Gastroesophageal sphincter (tissue), 2 donors: Measurements from ENCODE around the gene VAV3.

ENCODE experiments used
- EP300 ChIP-seq: sonication (generic); formaldehyde crosslinking; IDR thresholded peaks from one replicate; pipeline ENCODE4 v1.6.1; 2017; ENCODE audit warnings: antibody characterized with exemption, mild to moderate bottlenecking
- POLR2A ChIP-seq, 2 donors: fragments of 450-650 bp; IDR thresholded peaks; one replicate each; pipeline ENCODE4 v1.6.1; 2017; ENCODE audit warnings: antibody characterized with exemption in 2 of 2, mild to moderate bottlenecking in 2 of 2, moderate library complexity in 1 of 2

DNA sequence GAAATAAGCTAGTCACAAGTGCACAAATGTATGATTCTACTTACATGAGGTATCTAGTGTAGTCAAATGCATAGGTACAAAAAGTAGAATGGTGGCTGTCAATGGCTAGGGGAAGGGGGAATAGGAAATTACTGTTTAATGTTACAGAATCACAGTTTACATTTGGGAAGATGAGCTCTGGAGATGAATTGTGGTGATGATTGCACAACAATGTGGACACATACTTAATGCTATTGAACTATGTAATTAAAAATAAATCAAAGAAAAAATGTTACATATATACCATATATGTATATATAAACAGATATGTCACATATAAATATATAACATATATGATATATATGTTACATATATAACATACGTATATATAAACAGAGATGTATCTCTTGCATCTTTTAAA is 39.4 kb downstream of the VAV3 start:
- no peak for TF ChIP-seq EP300
- no peak for TF ChIP-seq POLR2A (IDR thresholded peaks at IDR 0.05)
